Hepatocyte (in vitro differentiated cells): ENCODE data around the gene SGMS1. TPM values are rescaled to one million over a fixed set of nuclear protein-coding genes. Genes with fewer than 3 reads are reported as not detected.

ENCODE experiments used
- DNase-seq: peaks from one replicate; pipeline ENCODE4 v3.0.0-alpha.2; 2016; ENCODE audit warnings: low spot score
- H2AFZ ChIP-seq: fragments of 200-600 bp; sonication (generic); 2 replicates; pipeline ENCODE4 v1.6.0; 2016; ENCODE audit warnings: antibody characterized with exemption, mild to moderate bottlenecking
- H3K27ac ChIP-seq: fragments of 200-600 bp; sonication (generic); 2 replicates; pipeline ENCODE4 v1.5.1; 2016; ENCODE audit warnings: mild to moderate bottlenecking
- H3K27me3 ChIP-seq: fragments of 200-600 bp; sonication (generic); 2 replicates; pipeline ENCODE4 v1.6.1; 2016
- H3K36me3 ChIP-seq: fragments of 200-600 bp; sonication (generic); replicated peaks from 2 replicates; pipeline ENCODE4 v1.5.1; 2016; ENCODE audit warnings: low read depth; ENCODE audit not compliant: insufficient read depth
- H3K4me1 ChIP-seq: fragments of 200-600 bp; sonication (generic); 2 replicates; pipeline ENCODE4 v1.5.1; 2016; ENCODE audit warnings: mild to moderate bottlenecking, moderate library complexity; ENCODE audit not compliant: insufficient read depth
- H3K4me2 ChIP-seq: fragments of 200-600 bp; sonication (generic); 2 replicates; pipeline ENCODE4 v1.6.0; 2016
- H3K4me3 ChIP-seq: fragments of 200-600 bp; sonication (generic); 2 replicates; pipeline ENCODE4 v1.5.1; 2016; ENCODE audit warnings: mild to moderate bottlenecking
- H3K79me2 ChIP-seq: fragments of 200-600 bp; sonication (generic); 2 replicates; pipeline ENCODE4 v1.6.0; 2017; ENCODE audit warnings: mild to moderate bottlenecking
- H3K9me2 ChIP-seq: fragments of 200-600 bp; sonication (generic); replicated peaks from 2 replicates; pipeline ENCODE4 v1.6.0; 2017; ENCODE audit warnings: mild to moderate bottlenecking; ENCODE audit not compliant: insufficient read depth
- H3K9me3 ChIP-seq: fragments of 200-600 bp; sonication (generic); 2 replicates; pipeline ENCODE4 v1.5.1; 2016; ENCODE audit warnings: low read depth, mild to moderate bottlenecking
- H4K20me1 ChIP-seq: fragments of 200-600 bp; sonication (generic); 2 replicates; pipeline ENCODE4 v1.6.0; 2016; ENCODE audit warnings: mild to moderate bottlenecking; ENCODE audit not compliant: insufficient read depth, poor library complexity, severe bottlenecking
- CTCF ChIP-seq: fragments of 200-600 bp; sonication (generic); IDR thresholded peaks from 2 replicates; pipeline ENCODE4 v1.5.1; 2016; ENCODE audit warnings: antibody characterized with exemption, mild to moderate bottlenecking; ENCODE audit not compliant: poor library complexity
- EZH2 ChIP-seq: fragments of 200-600 bp; sonication (generic); IDR thresholded peaks from 2 replicates; pipeline ENCODE4 v1.6.1; 2016; ENCODE audit warnings: antibody characterized with exemption, mild to moderate bottlenecking, borderline replicate concordance
- EZH2phosphoT487 ChIP-seq: fragments of 200-600 bp; sonication (generic); IDR thresholded peaks from one replicate; pipeline ENCODE4 v1.6.1; 2018; ENCODE audit warnings: antibody characterized with exemption, mild to moderate bottlenecking, low read depth, moderate library complexity; ENCODE audit not compliant: unreplicated experiment, severe bottlenecking
- WGBS: methylation state at CpG from one replicate; pipeline ENCODE4 v1.1.6; 2016; ENCODE audit warnings: low lambda C conversion rate; ENCODE audit errors: missing lambda C conversion rate; 5-methylcytosine and 5-hydroxymethylcytosine counted together
- polyA plus RNA-seq: library from polyadenylated mRNA; unstranded; fragments of >200 nt; fragmentation: Nextera tagmentation; extraction: Ambion mirVana; gene quantifications from 2 replicates; pipeline ENCODE4 v1.2.1, GENCODE V29; 2016
- total RNA-seq: library from RNA; depleted of rRNA; stranded (reverse); fragments of >200 nt; gene quantifications from 2 replicates; pipeline ENCODE4 v1.2.3, GENCODE V29; 2014

Gene SGMS1
- total and polyA plus RNA-seq, 2 experiments from 2014 or later: 28.1 to 87.8 TPM

GRCh38 chr10:50620899-50621298 is 2.9 kb downstream of the SGMS1 start:
- TF ChIP-seq EZH2: no peak
- no peak for TF ChIP-seq EZH2phosphoT487
- TF ChIP-seq CTCF: no peak
- peak overlapping the region; percentile 99 for H3K27ac ChIP-seq
- no peaks in the 10 kb centered on the region for H3K27me3 ChIP-seq
- H3K4me1 ChIP-seq: peaks cover 14% of the 10 kb centered on the region
- H3K4me2 ChIP-seq: peak overlapping the region; percentile 82
- H3K9me2 ChIP-seq: no peaks in the 10 kb centered on the region
- no peak overlapping the region for H2AFZ ChIP-seq
- peaks cover 8% of the 10 kb centered on the region for H4K20me1 ChIP-seq
- H3K9me3 ChIP-seq: no peaks in the 10 kb centered on the region
- no peak overlapping the region for H3K4me3 ChIP-seq
- WGBS: 50% methylated on average over 7 of the region's 7 CpGs
- no peak for DNase-seq
- H3K79me2 ChIP-seq: peaks cover 58% of the 10 kb centered on the region
- no peaks in the 10 kb centered on the region for H3K36me3 ChIP-seq

GRCh38 chr10:50619882-50620281 is 3.9 kb downstream of the SGMS1 start:
- 91% methylated on average over 2 of the region's 2 CpGs for WGBS
- H3K27ac ChIP-seq: no peak overlapping the region
- no peaks in the 10 kb centered on the region for H3K9me3 ChIP-seq
- no peaks in the 10 kb centered on the region for H3K36me3 ChIP-seq
- no peaks in the 10 kb centered on the region for H3K9me2 ChIP-seq
- no peak overlapping the region for H3K4me2 ChIP-seq
- peaks cover 14% of the 10 kb centered on the region for H3K4me1 ChIP-seq
- TF ChIP-seq EZH2phosphoT487 (no peak), EZH2 (no peak), CTCF (no peak)
- peaks cover 8% of the 10 kb centered on the region for H4K20me1 ChIP-seq
- peaks cover 69% of the 10 kb centered on the region for H3K79me2 ChIP-seq
- no peaks in the 10 kb centered on the region for H3K27me3 ChIP-seq
- no peak for DNase-seq
- no peak overlapping the region for H2AFZ ChIP-seq
- H3K4me3 ChIP-seq: no peak overlapping the region

GRCh38 chr10:50619166-50619565 is 4.6 kb downstream of the SGMS1 start:
- Histone ChIP-seq H3K79me2 (peaks cover 76% of the 10 kb centered on the region), H3K9me2 (no peaks in the 10 kb centered on the region), H3K4me2 (no peak overlapping the region), H3K27ac (no peak overlapping the region), H3K4me3 (no peak overlapping the region), H3K9me3 (no peaks in the 10 kb centered on the region), H3K36me3 (no peaks in the 10 kb centered on the region), H3K27me3 (no peaks in the 10 kb centered on the region), H2AFZ (no peak overlapping the region), H3K4me1 (peaks cover 17% of the 10 kb centered on the region), H4K20me1 (peaks cover 8% of the 10 kb centered on the region)
- 97% methylated on average over 1 of the region's 1 CpG for WGBS
- no peak for DNase-seq
- TF ChIP-seq EZH2 (no peak), EZH2phosphoT487 (no peak), CTCF (no peak)

GRCh38 chr10:50618624-50619023 is 5.1 kb downstream of the SGMS1 start:
- Histone ChIP-seq H3K79me2 (peaks cover 80% of the 10 kb centered on the region), H3K4me1 (peaks cover 22% of the 10 kb centered on the region)

More at GRCh38 chr10:50618624-50619023, 5.1 kb downstream of the SGMS1 start:
- Histone ChIP-seq H3K9me3 (no peaks in the 10 kb centered on the region), H3K4me2 (no peak overlapping the region), H3K27ac (no peak overlapping the region), H2AFZ (no peak overlapping the region), H3K27me3 (no peaks in the 10 kb centered on the region), H3K9me2 (no peaks in the 10 kb centered on the region), H3K4me3 (no peak overlapping the region), H4K20me1 (peaks cover 8% of the 10 kb centered on the region), H3K36me3 (no peaks in the 10 kb centered on the region)
- 82% methylated on average over 3 of the region's 3 CpGs for WGBS
- DNase-seq: no peak
- TF ChIP-seq CTCF: no peak
- no peak for TF ChIP-seq EZH2
- TF ChIP-seq EZH2phosphoT487: no peak
